GM12878 (cell line): Measurements from ENCODE around the gene MRPS5.

Source experiments
- RBBP5 ChIP-seq: fragments of 200-600 bp; sonication (generic); conservative IDR thresholded peaks from 2 replicates; pipeline ENCODE4 v1.6.1; 2016
- SMAD1 ChIP-seq: fragments of 450-650 bp; IDR thresholded peaks from 2 replicates; pipeline ENCODE4 v1.6.1; 2018; ENCODE audit warnings: mild to moderate bottlenecking, low read depth; ENCODE audit not compliant: partially characterized antibody
- TF ChIP-seq, protein P1 (sequence below): fragments of 450-650 bp; IDR thresholded peaks from 2 replicates; pipeline ENCODE4 v1.6.1; 2014; ENCODE audit warnings: mild to moderate bottlenecking

DNA sequence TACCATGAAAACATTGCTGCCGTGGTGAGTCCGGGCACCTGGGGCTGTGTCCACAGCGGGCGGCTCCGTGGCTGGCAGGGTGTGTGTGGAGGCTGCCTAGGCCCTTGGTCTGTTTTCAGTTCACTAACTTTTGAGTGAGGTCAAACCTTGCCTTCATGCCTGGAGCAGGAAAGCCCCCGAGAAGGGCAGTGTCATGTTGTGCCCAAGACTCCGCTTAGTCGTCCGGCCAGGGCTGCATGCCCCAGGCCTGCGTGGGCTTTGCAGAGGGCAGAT is 72.0 kb downstream of the MRPS5 start:
- TF ChIP-seq RBBP5 (no peak), SMAD1 (no peak)
- TF ChIP-seq, protein P1, sequence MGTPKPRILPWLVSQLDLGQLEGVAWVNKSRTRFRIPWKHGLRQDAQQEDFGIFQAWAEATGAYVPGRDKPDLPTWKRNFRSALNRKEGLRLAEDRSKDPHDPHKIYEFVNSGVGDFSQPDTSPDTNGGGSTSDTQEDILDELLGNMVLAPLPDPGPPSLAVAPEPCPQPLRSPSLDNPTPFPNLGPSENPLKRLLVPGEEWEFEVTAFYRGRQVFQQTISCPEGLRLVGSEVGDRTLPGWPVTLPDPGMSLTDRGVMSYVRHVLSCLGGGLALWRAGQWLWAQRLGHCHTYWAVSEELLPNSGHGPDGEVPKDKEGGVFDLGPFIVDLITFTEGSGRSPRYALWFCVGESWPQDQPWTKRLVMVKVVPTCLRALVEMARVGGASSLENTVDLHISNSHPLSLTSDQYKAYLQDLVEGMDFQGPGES: no peak
